HepG2 (cell line): Measurements from ENCODE around the gene FGFR2. TPM values are rescaled to one million over a fixed set of nuclear protein-coding genes. Genes with fewer than 3 reads are reported as not detected.

Experiments used
- ARNTL ChIP-seq: sonication (generic); formaldehyde crosslinking; IDR thresholded peaks from 2 replicates; pipeline ENCODE4 v1.4.0; 2020; ENCODE audit warnings: mild to moderate bottlenecking, missing genetic modification reagents
- CEBPG ChIP-seq: IDR thresholded peaks from 2 replicates; pipeline ENCODE4 v1.6.1; 2016
- GABPB1 ChIP-seq: IDR thresholded peaks from 2 replicates; pipeline ENCODE4 v1.6.1; 2016; ENCODE audit warnings: mild to moderate bottlenecking, missing genetic modification reagents, moderate library complexity, missing compliant biosample characterization
- KLF15 ChIP-seq: sonication (generic); formaldehyde crosslinking; IDR thresholded peaks from 2 replicates; pipeline ENCODE4 v1.8.1; 2023; ENCODE audit warnings: borderline replicate concordance, mild to moderate bottlenecking, inconsistent platforms, missing genetic modification reagents, mixed read lengths
- POLR2AphosphoS5 ChIP-seq: IDR thresholded peaks from 2 replicates; pipeline ENCODE4 v1.6.1; 2012; ENCODE audit warnings: low read depth, low read length
- PTBP1 ChIP-seq: fragments of 200-400 bp; formaldehyde crosslinking; IDR thresholded peaks from 2 replicates; pipeline ENCODE4 v1.6.1; 2018; ENCODE audit warnings: low read length, low read depth; ENCODE audit not compliant: poor library complexity, severe bottlenecking
- RCOR2 ChIP-seq: IDR thresholded peaks from 2 replicates; pipeline ENCODE4 v1.6.1; 2016; ENCODE audit warnings: missing biosample characterization, missing genetic modification reagents
- SAFB2 ChIP-seq: sonication (generic); formaldehyde crosslinking; IDR thresholded peaks from 2 replicates; pipeline ENCODE4 v1.5.1; 2020; ENCODE audit warnings: missing genetic modification reagents, low read depth, mild to moderate bottlenecking, borderline replicate concordance
- SOX5 ChIP-seq: IDR thresholded peaks from 2 replicates; pipeline ENCODE4 v1.6.1; 2016; ENCODE audit warnings: borderline replicate concordance
- TCF7 ChIP-seq: sonication (generic); IDR thresholded peaks from 2 replicates; pipeline ENCODE4 v1.6.1; 2016; ENCODE audit warnings: antibody characterized with exemption, low read depth
- ZC3H4 ChIP-seq: sonication (generic); formaldehyde crosslinking; IDR thresholded peaks from 2 replicates; pipeline ENCODE4 v1.4.0; 2020; ENCODE audit warnings: missing genetic modification reagents, borderline replicate concordance
- ZFP37 ChIP-seq: sonication (generic); formaldehyde crosslinking; IDR thresholded peaks from 2 replicates; pipeline ENCODE4 v1.4.0; 2020; ENCODE audit warnings: missing genetic modification reagents, borderline replicate concordance
- ZFX ChIP-seq: sonication (generic); formaldehyde crosslinking; IDR thresholded peaks from 2 replicates; pipeline ENCODE4 v1.4.0; 2020; ENCODE audit warnings: mild to moderate bottlenecking, low read depth, missing genetic modification reagents, moderate library complexity
- ZNF337 ChIP-seq: sonication (generic); formaldehyde crosslinking; IDR thresholded peaks from 2 replicates; pipeline ENCODE4 v1.5.1; 2020; ENCODE audit warnings: missing genetic modification reagents, low read depth, mild to moderate bottlenecking, borderline replicate concordance
- ZNF460 ChIP-seq: sonication (generic); formaldehyde crosslinking; IDR thresholded peaks from 2 replicates; pipeline ENCODE4 v1.5.1; 2020; ENCODE audit warnings: missing genetic modification reagents, mild to moderate bottlenecking, borderline replicate concordance
- ZNF552 ChIP-seq: sonication (generic); formaldehyde crosslinking; IDR thresholded peaks from 2 replicates; pipeline ENCODE4 v1.9.0; 2022; ENCODE audit warnings: missing genetic modification reagents, mild to moderate bottlenecking, borderline replicate concordance
- ZNF589 ChIP-seq: sonication (generic); formaldehyde crosslinking; conservative IDR thresholded peaks from 2 replicates; pipeline ENCODE4 v1.8.0; 2022; ENCODE audit warnings: mild to moderate bottlenecking, moderate library complexity, missing genetic modification reagents
- ZNF850 ChIP-seq: sonication (generic); formaldehyde crosslinking; conservative IDR thresholded peaks from 2 replicates; pipeline ENCODE4 v1.9.0; 2021; ENCODE audit warnings: mild to moderate bottlenecking, missing genetic modification reagents
- ZSCAN31 ChIP-seq: sonication (generic); formaldehyde crosslinking; IDR thresholded peaks from 2 replicates; pipeline ENCODE4 v1.5.0; 2020; ENCODE audit warnings: low read depth, mild to moderate bottlenecking, missing genetic modification reagents
- polyA plus RNA-seq, 8 experiments: library from polyadenylated mRNA; depleted of rRNA in 3 of 8; stranded (reverse) in 7 of 8; unstranded in 1 of 8; fragments of >200 nt; fragmentation: Illumina TruSeq in 4 of 8; extraction: Trizol in 4 of 8; gene quantifications; 2 replicates each; pipeline versions ENCODE4 v1.2.1 to v1.2.3, GENCODE V29; 2011 to 2016; ENCODE audit warnings: low read depth in 4 of 8, missing spikeins in 1 of 8, mixed read lengths in 1 of 8; ENCODE audit not compliant: insufficient read depth in 1 of 8
- total RNA-seq, 5 experiments: library from RNA; depleted of rRNA; stranded (reverse); fragments of >200 nt; fragmentation: Illumina TruSeq; extraction: Trizol; gene quantifications; 2 replicates each; pipeline ENCODE4 v1.2.3, GENCODE V29; 2016; ENCODE audit warnings: low read depth in 1 of 5
- TF ChIP-seq, protein P1 (sequence below): sonication (generic); formaldehyde crosslinking; IDR thresholded peaks from 2 replicates; pipeline ENCODE4 v1.4.0; 2020; ENCODE audit warnings: missing genetic modification reagents
- TF ChIP-seq, protein P2 (sequence below): IDR thresholded peaks from 2 replicates; pipeline ENCODE4 v1.6.1; 2016; ENCODE audit warnings: mild to moderate bottlenecking

Gene FGFR2
- total and polyA plus RNA-seq, 2 of the 13 experiments (the other 11 are each of a cell fraction or from before 2014, with no cell fraction given): 1.6 to 2.6 TPM

DNA sequence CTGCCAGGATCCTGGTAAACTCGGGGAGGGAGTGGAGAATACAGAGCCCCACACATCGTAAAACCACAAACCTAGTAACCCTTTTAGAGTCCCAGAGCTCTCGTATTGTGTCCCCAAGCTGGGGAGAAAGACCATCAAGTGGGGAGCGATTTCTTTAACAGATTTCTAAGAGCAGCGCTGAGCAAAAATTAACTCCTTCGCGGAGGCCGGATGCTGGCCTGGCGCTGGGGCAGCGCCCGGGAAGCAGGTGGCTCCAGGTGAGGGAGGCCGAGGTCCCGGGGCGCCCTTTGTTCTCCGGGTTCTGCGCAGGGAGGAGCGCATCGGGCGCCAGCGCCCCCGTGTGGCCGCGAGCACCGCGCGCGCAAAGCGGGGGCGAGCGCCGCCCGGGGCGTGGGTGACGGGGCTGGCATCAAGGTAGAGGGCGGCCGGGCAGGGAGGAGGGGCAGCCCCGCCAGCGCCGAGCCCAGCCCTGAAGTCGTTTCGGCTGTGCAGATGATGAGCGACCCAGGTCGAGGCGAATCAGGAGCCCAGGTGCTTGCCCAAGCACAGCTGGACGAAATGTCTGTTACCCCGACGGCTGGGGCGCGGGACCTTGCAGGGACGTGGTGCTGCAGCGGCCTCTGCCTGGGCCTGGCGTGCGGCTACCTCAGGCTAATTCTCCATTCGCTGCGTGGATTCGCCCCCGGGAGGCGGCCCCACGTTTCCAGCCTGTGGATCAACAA is 10.4 kb upstream of the FGFR2 start (continued):
- TF ChIP-seq ZNF337 (CRISPR knock-in tag): no peak
- no peak for TF ChIP-seq KLF15 (CRISPR knock-in tag)
- TF ChIP-seq ZC3H4: no peak
- TF ChIP-seq GABPB1 (CRISPR knock-in tag): peak; percentile 55; the same call in 1 of the 2 replicates
- no peak for TF ChIP-seq PTBP1
- no peak for TF ChIP-seq ZFP37
- 0 out of 2 replicates have a peak, but pooled peaks have one; percentile 22 for TF ChIP-seq ARNTL
- TF ChIP-seq TCF7: no peak
- TF ChIP-seq, protein P1, sequence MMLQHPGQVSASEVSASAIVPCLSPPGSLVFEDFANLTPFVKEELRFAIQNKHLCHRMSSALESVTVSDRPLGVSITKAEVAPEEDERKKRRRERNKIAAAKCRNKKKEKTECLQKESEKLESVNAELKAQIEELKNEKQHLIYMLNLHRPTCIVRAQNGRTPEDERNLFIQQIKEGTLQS: no peak
- TF ChIP-seq ZNF589 (CRISPR knock-in tag): no peak
- peak; percentile 24; the same call in 1 of the 2 replicates for TF ChIP-seq ZFX (CRISPR knock-in tag)
- TF ChIP-seq ZNF460 (CRISPR knock-in tag): no peak
- TF ChIP-seq ZNF552 (CRISPR knock-in tag): no peak
- TF ChIP-seq POLR2AphosphoS5: no peak
- TF ChIP-seq CEBPG (CRISPR knock-in tag): no peak
- no peak for TF ChIP-seq ZSCAN31 (CRISPR knock-in tag)
- no peak for TF ChIP-seq ZNF850 (CRISPR knock-in tag)
- TF ChIP-seq, protein P2, sequence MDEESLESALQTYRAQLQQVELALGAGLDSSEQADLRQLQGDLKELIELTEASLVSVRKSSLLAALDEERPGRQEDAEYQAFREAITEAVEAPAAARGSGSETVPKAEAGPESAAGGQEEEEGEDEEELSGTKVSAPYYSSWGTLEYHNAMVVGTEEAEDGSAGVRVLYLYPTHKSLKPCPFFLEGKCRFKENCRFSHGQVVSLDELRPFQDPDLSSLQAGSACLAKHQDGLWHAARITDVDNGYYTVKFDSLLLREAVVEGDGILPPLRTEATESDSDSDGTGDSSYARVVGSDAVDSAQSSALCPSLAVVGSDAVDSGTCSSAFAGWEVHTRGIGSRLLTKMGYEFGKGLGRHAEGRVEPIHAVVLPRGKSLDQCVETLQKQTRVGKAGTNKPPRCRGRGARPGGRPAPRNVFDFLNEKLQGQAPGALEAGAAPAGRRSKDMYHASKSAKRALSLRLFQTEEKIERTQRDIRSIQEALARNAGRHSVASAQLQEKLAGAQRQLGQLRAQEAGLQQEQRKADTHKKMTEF: no peak
- no peak for TF ChIP-seq SOX5 (CRISPR knock-in tag)
- 0 out of 2 replicates have a peak, but pooled peaks have one; percentile 37 for TF ChIP-seq SAFB2 (CRISPR knock-in tag)
- TF ChIP-seq RCOR2: no peak
